ENCODE data around the gene ZSCAN5B.
"Not testable (repeated sequence)": the region's sequence is repeated elsewhere in the genome, so short reads cannot be mapped to it uniquely, and the experiment has no call there.

Gene ZSCAN5B

DNA sequence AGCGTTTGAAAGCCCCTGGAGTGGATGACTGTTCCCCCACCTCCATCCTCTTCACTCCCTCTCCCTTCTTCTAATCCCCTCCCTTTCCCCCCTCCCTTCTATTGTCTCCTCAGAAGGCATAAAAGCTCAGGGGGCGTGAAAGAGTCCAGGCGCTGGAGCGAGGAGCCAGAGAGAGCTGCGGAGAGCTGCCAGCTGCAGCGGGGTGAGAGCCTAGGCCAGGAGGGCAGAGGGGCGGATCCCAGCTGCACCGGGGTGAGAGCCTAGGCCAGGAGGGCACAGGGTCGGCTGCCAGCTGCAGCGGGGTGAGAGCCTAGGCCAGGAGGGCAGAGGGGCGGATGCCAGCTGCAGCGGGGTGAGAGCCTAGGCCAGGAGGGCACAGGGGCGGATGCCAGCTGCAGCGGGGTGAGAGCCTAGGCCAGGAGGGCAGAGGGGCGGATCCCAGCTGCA lies 21.7 kb downstream of the ZSCAN5B start, which contains the start of gene GALP:
Gene GALP, plus strand, starts transcription at position 148 of the 447 bp plus-strand sequence. CDS start 1,101 bp downstream, outside the sequence.
- DNase-seq: not testable (repeated sequence)

DNA sequence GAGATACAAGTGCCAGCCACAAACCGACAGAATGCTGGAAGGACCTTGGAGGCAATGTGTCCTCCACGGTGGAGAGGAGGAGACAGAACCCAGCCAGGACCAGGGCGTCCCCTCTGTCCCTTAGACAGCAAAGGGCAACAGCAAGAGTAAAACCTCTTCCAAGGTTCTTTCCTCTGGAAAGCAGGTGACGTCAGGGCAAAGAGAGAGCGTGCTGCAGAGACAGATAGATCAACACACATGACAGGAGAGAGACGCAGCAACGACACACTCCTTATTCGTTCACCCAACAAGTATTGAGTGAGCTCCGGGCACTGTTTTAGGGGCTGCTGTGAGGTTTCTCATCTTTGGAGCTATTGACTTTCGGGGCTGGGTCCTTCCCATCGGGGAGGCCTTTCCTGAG lies 23.0 kb downstream of the ZSCAN5B start:
- DNase-seq: no peak

DNA sequence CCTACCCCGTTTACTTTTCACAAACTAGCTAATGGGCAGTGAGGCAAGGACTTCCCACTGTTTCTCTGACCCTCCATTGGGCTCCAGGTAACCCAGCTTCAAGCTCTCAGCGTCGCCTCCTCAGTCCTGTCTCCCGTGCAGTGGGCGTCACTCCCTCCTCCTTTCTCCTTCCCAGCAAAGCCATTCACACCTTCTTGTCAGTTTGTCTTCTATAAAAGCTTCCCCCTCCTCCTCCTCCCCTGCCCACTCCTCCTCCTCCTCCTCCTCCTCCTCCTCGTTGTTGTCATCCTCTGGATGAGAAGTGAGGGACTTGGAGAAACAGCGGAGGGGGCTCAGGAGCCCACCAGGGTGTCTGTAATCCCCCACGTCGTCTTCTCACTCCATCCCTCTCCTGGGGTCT lies 23.5 kb downstream of the ZSCAN5B start:
- DNase-seq: no peak

DNA sequence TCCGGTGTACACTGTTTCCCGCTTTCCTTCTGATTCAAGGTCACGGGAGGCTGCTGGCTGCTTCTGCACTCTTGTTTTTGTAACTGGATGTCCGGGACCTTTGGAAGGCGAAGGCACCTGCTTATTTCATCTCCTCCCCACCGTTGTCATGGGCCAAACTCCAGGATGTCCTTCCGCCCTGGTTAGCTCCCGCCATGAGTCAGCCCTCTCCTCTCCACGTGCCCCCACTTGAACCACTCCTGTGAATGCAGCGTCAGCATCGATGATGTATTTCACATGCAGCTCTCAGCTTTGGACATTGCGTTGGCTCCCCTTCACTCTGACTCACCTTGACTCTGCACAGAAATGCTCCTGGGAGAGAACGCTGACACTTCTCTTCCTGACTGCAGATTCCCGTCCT lies 27.3 kb downstream of the ZSCAN5B start:
- DNase-seq: no peak

DNA sequence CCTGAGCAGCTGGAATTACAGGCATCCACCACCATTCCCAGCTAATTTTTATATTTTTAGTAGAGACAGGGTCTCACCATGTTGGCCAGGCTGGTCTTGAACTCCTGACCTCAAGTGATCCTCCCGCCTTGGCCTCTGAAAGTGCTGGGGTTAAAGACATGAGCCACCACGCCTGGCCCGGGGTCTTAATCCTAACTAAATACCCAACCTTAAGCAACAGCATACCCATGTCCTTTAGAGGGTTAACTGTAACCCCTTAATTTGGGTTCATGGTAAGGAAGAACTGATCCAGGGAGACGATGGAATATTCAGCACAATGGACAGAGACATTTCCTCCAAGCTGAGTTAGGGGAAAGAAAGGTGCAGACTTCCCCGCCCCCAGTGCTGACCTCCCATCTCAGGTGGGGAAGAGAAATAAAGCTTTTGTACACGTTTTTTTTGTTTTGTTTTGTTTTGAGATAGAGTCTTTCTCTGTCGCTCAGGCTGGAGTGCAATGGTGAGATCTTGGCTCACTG lies 30.5 kb downstream of the ZSCAN5B start:
- no peak for DNase-seq

DNA sequence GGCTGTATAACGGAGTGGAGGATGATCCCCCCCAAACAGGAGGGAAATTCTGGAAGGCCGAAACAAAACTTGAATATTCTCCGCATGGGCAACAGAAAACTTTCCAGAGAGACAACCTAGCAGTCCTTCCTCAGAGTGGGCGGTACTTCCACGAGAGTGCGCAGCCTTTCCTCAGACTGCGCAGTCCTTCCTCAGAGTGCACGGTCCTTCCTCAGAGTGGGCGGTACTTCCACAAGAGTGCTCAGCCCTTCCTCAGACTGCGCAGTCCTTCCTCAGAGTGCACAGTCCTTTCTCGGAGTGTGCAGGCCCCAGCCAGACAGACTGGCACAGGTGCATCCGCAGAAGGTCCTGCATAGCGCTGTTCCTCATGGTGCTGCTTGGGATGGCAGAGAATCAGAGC lies 34.5 kb downstream of the ZSCAN5B start:
- no peak for DNase-seq

DNA sequence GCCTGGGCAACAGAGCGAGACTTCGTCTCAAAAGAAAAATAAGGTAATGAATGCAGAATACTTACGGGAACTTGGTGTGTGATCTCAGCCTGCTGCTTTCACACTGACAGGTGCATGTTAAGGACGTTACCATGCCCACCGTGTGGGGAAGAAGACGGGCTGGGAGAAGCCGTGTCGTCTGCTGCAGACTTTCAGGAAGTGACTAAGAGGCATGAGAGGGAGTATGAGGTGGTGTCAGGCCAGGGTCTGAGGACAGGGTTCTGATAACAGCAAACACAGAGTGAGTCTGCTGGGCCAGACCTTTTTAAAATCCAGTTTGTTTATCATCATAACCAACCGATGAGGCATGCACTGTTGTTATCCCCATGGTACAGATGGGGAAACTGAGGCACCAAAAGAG lies 35.3 kb downstream of the ZSCAN5B start:
- no peak for DNase-seq

DNA sequence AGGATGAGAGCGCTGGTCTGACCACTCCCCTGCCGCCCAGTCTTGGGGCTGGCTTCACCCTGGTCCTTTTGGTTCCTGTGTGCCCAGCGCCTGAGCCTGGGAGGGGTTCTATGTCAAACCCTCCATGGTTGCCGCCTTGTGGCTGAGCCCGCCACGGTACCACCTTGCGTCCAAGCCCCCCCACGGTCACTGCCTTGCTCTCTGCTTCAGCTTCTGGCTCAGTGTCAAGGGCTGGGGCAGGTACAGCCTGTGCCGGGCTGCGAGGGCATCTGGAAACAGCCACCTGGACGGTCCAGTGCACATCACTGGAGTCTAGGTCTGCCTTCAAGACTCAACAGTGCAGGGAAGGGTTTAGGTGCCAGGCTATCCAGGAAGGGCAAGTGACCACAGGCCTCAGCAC lies 36.0 kb downstream of the ZSCAN5B start:
- no peak for DNase-seq

DNA sequence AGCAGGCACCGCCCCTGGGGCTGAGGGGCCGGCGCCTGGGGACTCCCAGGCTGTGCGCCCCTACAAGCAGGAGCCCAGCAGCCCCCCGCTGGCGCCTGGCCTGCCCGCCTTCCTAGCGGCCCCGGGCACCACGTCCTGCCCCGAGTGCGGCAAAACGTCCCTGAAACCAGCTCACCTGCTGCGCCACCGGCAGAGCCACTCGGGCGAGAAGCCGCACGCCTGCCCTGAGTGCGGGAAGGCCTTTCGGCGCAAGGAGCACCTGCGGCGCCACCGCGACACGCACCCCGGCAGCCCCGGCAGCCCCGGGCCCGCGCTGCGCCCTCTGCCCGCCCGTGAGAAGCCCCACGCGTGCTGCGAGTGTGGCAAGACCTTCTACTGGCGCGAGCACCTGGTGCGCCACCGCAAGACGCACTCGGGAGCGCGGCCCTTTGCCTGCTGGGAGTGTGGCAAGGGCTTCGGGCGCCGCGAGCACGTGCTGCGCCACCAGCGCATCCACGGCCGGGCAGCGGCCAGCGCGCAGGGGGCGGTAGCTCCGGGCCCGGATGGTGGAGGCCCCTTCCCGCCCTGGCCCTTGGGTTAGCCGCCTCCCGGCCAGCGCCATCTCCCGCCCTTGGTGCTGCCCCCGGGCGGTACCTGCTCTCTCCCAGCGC lies 37.8 kb downstream of the ZSCAN5B start:
- DNase-seq: no peak

DNA sequence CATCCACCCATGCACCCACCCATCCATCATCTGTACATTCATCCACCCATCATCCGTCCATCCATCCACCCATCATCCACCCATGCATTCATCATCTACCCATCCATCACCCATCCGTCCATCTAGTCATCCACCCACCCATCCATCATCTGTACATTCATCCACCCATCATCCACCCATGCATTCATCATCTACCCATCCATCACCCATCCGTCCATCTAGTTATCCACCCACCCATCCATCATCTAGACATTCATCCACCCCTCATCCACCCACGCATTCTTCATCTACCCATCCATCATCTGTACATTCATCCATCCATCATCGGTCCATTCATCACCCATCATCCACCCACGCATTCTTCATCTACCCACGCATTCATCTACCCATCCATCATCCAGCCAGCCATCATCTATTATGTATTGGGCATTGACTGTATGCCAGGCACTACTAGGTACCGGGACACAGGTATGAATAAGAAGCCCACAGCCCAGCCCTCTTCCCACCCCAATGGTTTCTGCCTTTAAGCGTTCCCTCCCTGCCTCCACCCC lies 38.5 kb downstream of the ZSCAN5B start:
- DNase-seq: no peak

DNA sequence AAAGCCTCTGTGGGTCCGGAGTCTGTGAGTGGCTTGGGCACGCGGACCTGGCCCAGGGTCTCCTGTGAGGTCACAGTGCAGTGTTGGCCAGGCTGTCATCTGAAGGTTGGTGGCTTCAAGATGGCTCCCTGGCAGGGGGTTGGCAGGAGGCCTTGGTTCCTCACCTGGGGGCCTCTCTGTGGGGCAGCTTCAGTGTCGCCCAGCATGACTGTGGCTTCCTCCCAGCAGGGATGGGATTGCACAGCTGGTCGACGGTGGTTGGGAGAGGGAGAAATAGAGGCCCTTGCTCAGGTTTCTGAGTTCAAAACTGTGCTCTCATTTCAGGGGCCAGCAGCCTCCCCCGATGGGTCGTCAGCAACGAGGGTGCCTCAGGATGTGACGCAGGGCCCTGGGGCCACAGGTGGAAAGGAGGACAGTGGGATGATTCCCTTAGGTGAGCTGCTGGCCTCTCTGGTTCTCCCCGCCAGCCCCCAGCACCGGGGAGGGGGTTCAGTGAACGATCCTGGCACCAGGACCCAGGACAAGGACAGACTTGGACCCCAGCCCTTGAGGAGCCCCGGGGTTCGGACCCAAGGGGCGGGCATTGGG lies 39.3 kb downstream of the ZSCAN5B start:
- DNase-seq: no peak

DNA sequence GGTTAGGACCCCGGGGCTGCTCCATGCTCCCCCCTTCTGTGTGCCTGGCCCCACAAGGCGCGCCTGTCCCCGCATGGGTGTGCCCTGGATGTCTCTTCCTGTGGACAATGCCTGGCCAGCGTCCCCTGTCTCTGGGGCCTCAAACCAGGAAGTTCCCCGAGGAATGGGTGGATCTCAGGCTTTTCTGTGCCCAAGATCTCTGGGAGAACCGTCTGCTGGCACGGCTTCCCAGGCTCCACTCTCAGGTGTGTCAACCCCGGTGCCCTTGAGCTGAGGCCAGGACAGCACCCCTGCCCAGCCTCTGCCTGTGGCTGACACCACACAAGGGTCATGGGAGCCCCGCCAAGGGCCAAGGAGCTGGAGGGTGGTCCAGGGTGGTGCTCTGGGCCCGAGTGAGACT lies 40.8 kb downstream of the ZSCAN5B start:
- DNase-seq: no peak

DNA sequence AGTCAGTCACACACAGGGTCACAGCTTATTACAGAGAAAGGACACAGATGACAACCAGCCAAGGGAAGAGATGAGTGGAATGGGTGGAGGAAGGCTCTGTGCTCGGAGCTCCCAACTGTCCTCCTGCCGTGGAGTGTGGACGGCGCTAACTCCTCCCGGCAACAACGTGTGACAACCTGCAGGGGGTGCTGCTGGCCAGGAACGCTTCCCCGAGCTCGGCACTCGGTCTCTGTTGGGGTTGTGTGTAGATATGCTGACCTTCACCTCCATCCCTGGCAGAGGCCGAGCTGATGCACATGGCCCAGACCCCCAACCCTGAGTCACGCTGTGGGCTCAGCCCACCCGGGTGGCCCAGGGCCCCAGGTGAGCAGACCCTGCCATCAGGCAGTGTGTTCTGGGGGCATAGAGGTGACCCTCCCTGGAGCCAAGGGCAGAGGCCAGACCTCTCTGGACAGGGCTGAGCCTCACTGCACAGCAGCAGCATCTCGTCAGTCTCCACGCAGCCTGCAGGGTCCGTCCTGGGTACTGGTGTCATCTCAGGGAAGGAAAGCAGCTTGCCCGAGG lies 42.4 kb downstream of the ZSCAN5B start:
- DNase-seq: no peak

DNA sequence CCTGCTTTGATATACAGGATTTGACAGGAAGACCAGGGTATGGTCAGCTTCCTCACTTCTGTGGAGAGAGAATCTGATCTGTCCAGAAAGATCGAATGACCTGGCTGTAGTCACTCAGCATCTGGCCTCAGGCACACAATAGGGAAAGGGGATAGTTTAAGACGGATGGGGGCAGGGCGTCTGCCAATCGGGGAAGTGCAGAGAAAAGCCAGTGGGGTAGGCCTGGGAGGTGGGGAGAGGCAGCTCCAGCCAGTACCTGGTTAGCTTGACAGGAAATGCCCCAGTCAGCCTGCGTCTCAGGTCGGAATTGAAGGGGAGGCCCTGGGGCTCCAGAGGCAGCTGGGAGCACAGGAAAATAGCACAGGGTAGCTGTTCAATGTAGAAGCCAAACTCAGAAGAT lies 44.1 kb downstream of the ZSCAN5B start:
- DNase-seq: no peak

DNA sequence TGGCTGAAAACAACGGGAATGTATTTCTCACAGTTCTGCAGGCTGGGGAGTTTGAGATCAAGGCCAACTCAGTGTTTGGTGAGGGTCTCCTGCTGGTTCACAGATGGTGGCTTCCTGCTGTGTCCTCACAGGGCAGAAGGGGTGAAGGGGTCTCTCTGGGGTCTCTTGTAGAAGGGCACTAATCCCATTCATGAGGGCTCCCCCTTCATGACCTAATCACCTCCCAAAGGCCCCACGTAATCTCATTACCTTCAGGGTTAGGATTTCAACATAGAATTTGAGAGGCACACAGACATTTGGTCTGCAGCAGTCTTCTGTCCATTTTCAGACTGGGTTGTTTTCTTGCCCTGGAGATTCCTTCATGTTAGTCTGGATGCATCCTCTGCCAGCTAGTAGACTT lies 44.9 kb downstream of the ZSCAN5B start:
- DNase-seq: no peak

DNA sequence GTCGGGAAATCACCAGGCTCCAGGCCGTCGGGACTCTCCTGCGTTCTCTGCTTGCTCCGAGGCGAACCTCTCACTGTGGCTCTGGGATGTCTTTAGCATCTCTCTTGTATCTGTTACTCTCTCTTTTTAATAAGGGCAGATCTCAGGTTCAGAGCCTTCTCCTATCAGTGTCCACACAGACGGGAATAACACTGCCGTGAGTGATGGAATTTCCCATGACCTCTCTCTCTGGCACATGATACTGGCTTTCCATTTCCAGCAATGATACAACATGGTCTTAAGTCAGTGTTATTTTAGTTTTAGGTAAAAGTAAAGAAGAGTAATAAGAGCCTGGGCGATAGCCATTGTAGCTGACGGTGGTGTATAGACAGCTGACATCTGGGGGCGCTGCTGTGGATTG lies 47.2 kb downstream of the ZSCAN5B start:
- DNase-seq: no peak

DNA sequence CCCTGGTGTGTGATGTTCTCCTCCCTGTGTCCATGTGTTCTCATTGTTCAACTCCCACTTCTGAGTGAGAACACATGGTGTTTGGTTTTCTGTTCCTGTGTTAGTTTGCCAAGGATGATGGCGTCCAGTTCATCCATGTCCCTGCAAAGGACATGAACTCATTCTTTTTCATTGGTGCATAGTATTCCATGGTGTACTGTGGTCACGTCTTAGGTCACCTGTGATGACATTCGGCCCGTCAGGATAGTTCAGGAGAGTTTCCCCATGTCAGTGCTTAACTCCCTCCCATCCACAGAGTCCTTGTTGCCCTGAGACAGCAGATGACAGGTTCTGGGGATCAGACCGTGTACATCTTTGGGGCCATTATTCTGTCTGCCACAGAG lies 47.9 kb downstream of the ZSCAN5B start:
- no peak for DNase-seq

DNA sequence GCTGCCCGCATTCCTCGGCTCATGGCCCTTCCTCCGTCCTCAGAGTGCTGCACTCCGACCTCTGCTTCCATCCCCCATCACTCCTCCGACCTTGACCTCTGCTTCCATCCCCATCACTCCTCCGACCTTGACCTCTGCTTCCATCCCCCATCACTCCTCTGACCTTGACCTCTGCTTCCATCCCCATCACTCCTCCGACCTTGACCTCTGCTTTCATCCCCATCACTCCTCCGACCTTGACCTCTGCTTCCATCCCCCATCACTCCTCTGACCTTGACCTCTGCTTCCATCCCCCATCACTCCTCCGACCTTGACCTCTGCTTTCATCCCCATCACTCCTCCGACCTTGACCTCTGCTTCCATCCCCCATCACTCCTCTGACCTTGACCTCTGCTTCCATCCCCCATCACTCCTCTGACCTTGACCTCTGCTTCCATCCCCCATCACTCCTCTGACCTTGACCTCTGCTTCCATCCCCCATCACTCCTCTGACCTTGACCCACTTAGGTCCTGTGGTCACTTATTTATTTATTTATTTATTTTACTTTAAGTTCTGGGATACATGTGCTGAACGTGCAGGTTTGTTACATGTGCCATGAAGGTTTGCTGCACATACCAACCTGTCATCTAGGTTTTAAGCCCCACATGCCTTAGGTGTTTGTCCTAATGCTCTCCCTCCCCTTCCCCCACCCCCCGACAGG lies 48.5 kb downstream of the ZSCAN5B start:
- DNase-seq: not testable (repeated sequence)

DNA sequence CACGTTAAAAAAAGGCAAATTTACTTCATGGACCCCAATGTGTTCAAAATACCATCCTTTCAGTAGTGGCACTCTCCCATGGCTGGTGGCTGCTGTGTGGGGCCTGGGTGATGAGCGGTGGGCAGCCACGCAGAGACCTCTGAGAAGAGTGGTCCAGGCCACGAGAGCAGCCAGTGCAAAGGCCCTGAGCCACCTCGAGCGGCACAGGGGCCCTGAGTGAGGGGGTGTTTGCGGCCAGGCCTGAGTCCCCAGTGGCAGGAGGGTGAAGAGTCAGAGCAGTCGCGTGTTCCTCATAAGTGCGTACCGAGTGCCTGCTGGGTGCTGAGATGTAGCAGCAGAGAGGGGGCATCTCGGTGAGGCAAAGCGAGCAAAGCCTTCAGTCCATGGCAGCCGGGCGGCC lies 49.5 kb downstream of the ZSCAN5B start:
- no peak for DNase-seq

DNA sequence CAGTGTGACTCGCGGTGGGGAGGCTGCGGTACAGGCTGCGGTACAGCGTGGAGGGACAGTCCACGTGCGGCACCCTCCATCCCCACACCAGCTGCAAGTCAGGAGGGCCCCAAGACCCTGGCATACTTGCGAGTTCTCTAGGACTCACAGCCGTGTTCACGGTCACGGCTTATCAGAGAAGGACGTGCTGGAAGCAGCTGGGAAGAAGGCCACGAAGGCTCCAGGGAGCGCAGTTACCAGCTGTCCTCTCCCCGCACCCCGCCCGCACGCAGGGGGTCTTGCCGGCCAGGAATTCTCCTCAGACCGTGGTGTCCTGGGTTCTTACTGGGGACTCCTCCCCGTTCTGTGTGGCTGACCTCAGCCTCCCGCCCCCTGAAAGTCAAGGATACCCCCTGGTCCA lies 50.3 kb downstream of the ZSCAN5B start:
- DNase-seq: no peak

DNA sequence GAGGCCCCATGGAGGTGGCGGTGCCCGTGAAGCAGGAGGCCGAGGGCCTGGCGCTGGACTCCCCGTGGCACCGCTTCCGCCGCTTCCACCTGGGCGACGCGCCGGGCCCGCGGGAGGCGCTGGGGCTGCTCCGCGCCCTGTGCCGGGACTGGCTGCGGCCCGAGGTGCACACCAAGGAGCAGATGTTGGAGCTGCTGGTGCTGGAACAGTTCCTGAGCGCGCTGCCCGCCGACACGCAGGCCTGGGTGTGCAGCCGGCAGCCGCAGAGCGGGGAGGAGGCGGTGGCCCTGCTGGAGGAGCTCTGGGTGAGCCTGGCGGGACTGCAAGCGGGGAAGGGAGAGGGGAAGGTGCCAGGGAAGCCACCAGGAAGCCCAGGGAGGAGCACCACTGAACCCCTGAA lies 50.7 kb downstream of the ZSCAN5B start:
- DNase-seq: no peak

DNA sequence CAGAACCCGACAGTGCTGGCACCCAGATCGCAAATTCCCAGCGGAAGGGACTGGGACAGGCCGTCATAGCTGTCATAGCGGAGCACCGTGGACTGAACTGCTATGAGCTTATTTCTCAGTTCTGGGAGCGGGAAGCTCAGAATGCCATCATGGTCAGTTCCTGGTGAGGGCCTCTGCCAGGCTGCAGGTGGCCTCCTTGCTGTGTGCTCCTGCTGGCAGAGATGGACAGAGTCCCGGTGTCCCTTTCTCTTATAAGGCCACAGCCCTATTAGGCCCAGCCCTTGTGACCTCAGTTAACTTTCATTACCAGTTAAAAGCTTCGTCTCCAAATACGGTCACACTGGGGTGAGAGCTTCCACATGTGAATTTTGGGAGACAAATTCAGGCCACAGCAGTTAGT lies 51.9 kb downstream of the ZSCAN5B start:
- DNase-seq: no peak

DNA sequence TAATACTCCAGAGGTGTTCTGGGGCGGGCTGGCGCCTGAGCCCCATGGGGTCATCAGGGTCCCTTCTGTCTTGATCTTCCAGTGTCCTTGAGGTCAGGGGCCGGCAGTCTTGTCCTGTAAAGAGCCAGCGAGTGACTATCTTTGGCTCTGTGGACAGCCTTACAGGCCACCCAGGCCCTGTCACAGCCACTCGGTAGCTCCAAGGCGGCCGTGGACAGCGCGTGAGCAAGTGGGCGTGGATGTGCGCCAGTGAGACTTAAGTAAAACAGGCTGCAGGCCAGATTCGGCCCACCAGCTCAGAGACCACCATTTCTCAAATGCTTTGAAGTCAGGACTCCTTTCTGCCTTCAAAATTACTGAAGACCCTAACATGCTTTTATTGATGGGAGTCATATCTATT lies 52.8 kb downstream of the ZSCAN5B start:
- no peak for DNase-seq

DNA sequence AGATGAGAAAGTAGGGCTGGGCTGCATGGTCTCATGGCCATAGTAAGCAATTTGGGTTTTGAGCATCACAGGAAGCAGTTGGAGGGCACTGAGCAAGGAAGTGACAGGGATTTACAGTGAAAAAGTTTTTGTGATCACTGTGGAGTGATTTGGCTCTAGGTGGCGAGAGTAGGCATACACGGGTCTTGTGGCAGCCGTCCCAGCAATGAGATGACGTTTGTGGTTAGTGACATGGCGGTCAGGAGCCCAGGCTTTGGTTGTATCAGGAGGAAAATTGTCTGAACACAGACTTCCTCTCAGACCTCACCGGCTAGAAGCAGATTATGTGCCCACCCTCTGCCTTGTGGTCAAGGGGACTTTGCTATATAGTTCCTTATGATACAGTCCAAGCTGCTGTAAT lies 53.2 kb downstream of the ZSCAN5B start:
- DNase-seq: no peak
